GM12878 (cell line): ENCODE measurements around the gene WASF2. TPM values are rescaled to one million over a fixed set of nuclear protein-coding genes. Genes with fewer than 3 reads are reported as not detected.

Experiments used
- ATAC-seq: fragments of 200-7000 bp; cut with Tn5 transposase; 3 replicates; pipeline ENCODE4 v1.9.1; 2020; ENCODE audit warnings: mild to moderate bottlenecking, moderate library complexity
- BruUV-seq: library from RNA; stranded (reverse); fragments of 400-500 nt; replicated peaks from 2 replicates; lab custom pipeline; 2021; lab: Mats Ljungman, UMichigan
- CTCF ChIA-PET: fragments of 300-600 bp; sonication (Branson Sonifier 250); formaldehyde crosslinking; extraction: SDS; loops from one replicate; lab custom pipeline; 2021; ENCODE audit warnings: inconsistent platforms; lab: Yijun Ruan, JAX
- POLR2A ChIA-PET: fragments of 350-600 bp; formaldehyde crosslinking; extraction: SDS; loops from one replicate; lab custom pipeline; 2021; ENCODE audit warnings: inconsistent platforms; lab: Charles Lee
- RAD21 ChIA-PET: fragments of 300-600 bp; sonication (Branson Sonifier 250); formaldehyde crosslinking; loops from one replicate; lab custom pipeline; 2023; ENCODE audit warnings: antibody characterized with exemption; ENCODE audit not compliant: unreplicated experiment; lab: Charles Lee
- SMC1A ChIA-PET: fragments of 300-600 bp; sonication (Branson Sonifier 250); formaldehyde crosslinking; loops from one replicate; lab custom pipeline; 2023; ENCODE audit not compliant: unreplicated experiment, uncharacterized antibody; lab: Charles Lee
- DNase-seq: peaks from one replicate; pipeline ENCODE4 v3.0.0-alpha.2; 2011; ENCODE audit warnings: low read depth, low spot score
- FAIRE-seq: peaks from 3 replicates; lab custom pipeline; 2011; peaks lifted over from hg19 to GRCh38; lab: Jason Lieb, UNC
- H2AFZ ChIP-seq: 2 replicates; pipeline ENCODE4 v1.6.0; 2011; ENCODE audit warnings: low read depth, low read length, control low read depth; ENCODE audit not compliant: control insufficient read depth
- H3K27ac ChIP-seq: 2 replicates; pipeline ENCODE4 v1.5.1; 2011; ENCODE audit warnings: control low read depth; ENCODE audit not compliant: control insufficient read depth, insufficient read depth
- H3K27me3 ChIP-seq, 2 experiments: replicated peaks in 1 of 2; 2 replicates each; pipeline versions ENCODE4 v1.6.0 to v1.6.1; 2011; ENCODE audit warnings: low read length in 1 of 2; ENCODE audit not compliant: control insufficient read depth in 2 of 2, insufficient read depth in 2 of 2
- H3K36me3 ChIP-seq, 2 experiments: 2 replicates each; pipeline ENCODE4 v1.5.1; 2011; ENCODE audit warnings: low read length in 1 of 2; ENCODE audit not compliant: control insufficient read depth in 2 of 2, insufficient read depth in 2 of 2
- H3K4me1 ChIP-seq: 2 replicates; pipeline ENCODE4 v1.6.1; 2011; ENCODE audit warnings: mild to moderate bottlenecking, low read length, moderate library complexity, mixed read lengths; ENCODE audit not compliant: control insufficient read depth, insufficient read depth
- H3K4me2 ChIP-seq: 2 replicates; pipeline ENCODE4 v1.6.0; 2011; ENCODE audit warnings: control low read depth; ENCODE audit not compliant: control insufficient read depth, insufficient read depth
- H3K4me3 ChIP-seq: fragments of 200-600 bp; sonication (generic); 2 replicates; pipeline ENCODE4 v1.5.1; 2016
- H3K79me2 ChIP-seq: 2 replicates; pipeline ENCODE4 v1.6.0; 2011; ENCODE audit warnings: low read length; ENCODE audit not compliant: control insufficient read depth, insufficient read depth
- H3K9ac ChIP-seq: 2 replicates; pipeline ENCODE4 v1.8.0; 2011; ENCODE audit warnings: low read length, control low read depth, mixed read lengths; ENCODE audit not compliant: control insufficient read depth, insufficient read depth
- H3K9me3 ChIP-seq: replicated peaks from 3 replicates; pipeline ENCODE4 v1.5.1; 2011; ENCODE audit warnings: mild to moderate bottlenecking, low read length; ENCODE audit not compliant: control insufficient read depth, insufficient read depth
- H4K20me1 ChIP-seq: 2 replicates; pipeline ENCODE4 v1.6.0; 2011; ENCODE audit not compliant: control insufficient read depth, insufficient read depth
- CBFB ChIP-seq: IDR thresholded peaks from 2 replicates; pipeline ENCODE4 v1.6.1; 2016; ENCODE audit warnings: antibody characterized with exemption, low read depth
- CREM ChIP-seq: IDR thresholded peaks from 2 replicates; pipeline ENCODE4 v1.6.1; 2014; ENCODE audit warnings: antibody characterized with exemption, low read depth
- FOXK2 ChIP-seq: fragments of 450-650 bp; IDR thresholded peaks from 2 replicates; pipeline ENCODE4 v1.6.1; 2017; ENCODE audit warnings: mild to moderate bottlenecking, moderate library complexity
- IRF4 ChIP-seq: IDR thresholded peaks from 2 replicates; pipeline ENCODE4 v1.6.1; 2011; ENCODE audit warnings: low read depth, low read length
- MEF2B ChIP-seq: fragments of 450-650 bp; IDR thresholded peaks from 2 replicates; pipeline ENCODE4 v1.6.1; 2018; ENCODE audit warnings: mild to moderate bottlenecking, moderate library complexity; ENCODE audit not compliant: partially characterized antibody, poor library complexity, severe bottlenecking
- MTA3 ChIP-seq: IDR thresholded peaks from 2 replicates; pipeline ENCODE4 v1.6.1; 2012; ENCODE audit warnings: low read length, inconsistent platforms, borderline replicate concordance
- NFXL1 ChIP-seq: fragments of 450-650 bp; IDR thresholded peaks from 2 replicates; pipeline ENCODE4 v1.6.1; 2017; ENCODE audit warnings: antibody characterized with exemption, mild to moderate bottlenecking, borderline replicate concordance
- POLR2A ChIP-seq: IDR thresholded peaks from 2 replicates; pipeline ENCODE4 v1.6.1; 2011; ENCODE audit warnings: low read depth, mild to moderate bottlenecking, low read length
- POLR2AphosphoS5 ChIP-seq: IDR thresholded peaks from 2 replicates; pipeline ENCODE4 v1.6.1; 2011; ENCODE audit warnings: mild to moderate bottlenecking, low read length, inconsistent platforms
- RAD21 ChIP-seq: IDR thresholded peaks from 2 replicates; pipeline ENCODE4 v1.6.1; 2011; ENCODE audit warnings: mild to moderate bottlenecking, low read depth, low read length, moderate library complexity; ENCODE audit not compliant: insufficient read depth
- RB1 ChIP-seq: fragments of 450-650 bp; formaldehyde crosslinking; IDR thresholded peaks from 2 replicates; pipeline ENCODE4 v1.6.1; 2017; ENCODE audit warnings: mild to moderate bottlenecking, borderline replicate concordance
- RUNX3 ChIP-seq: IDR thresholded peaks from 2 replicates; pipeline ENCODE4 v1.6.1; 2012; ENCODE audit warnings: low read length, inconsistent platforms
- SMAD5 ChIP-seq: IDR thresholded peaks from 2 replicates; pipeline ENCODE4 v1.6.1; 2016; ENCODE audit warnings: antibody characterized with exemption, low read depth
- STAT3 ChIP-seq: IDR thresholded peaks from 2 replicates; pipeline ENCODE4 v1.6.1; 2011; ENCODE audit warnings: low read depth, low read length, improper control_type of control experiment
- TARDBP ChIP-seq: IDR thresholded peaks from 2 replicates; pipeline ENCODE4 v1.6.1; 2016; ENCODE audit warnings: borderline replicate concordance
- ZBED1 ChIP-seq: IDR thresholded peaks from 2 replicates; pipeline ENCODE4 v1.6.1; 2016; ENCODE audit warnings: borderline replicate concordance
- ZBTB11 ChIP-seq: fragments of 450-650 bp; formaldehyde crosslinking; IDR thresholded peaks from 2 replicates; pipeline ENCODE4 v1.5.0; 2022; ENCODE audit warnings: mild to moderate bottlenecking, missing genetic modification characterization
- WGBS: methylation state at CpG from one replicate; pipeline ENCODE4 v1.1.6; 2016; ENCODE audit warnings: low lambda C conversion rate; ENCODE audit not compliant: insufficient replicate concordance, insufficient coverage; ENCODE audit errors: missing lambda C conversion rate; 5-methylcytosine and 5-hydroxymethylcytosine counted together
- in situ Hi-C: fragments of 300-500 bp; cut with MboI; formaldehyde crosslinking; loops from 9 replicates; pipeline ENCODE4 v1.14.3; 2018; ENCODE audit warnings: mixed read lengths
- intact Hi-C: fragments of 100-400 bp; cut with micrococcal nuclease; formaldehyde crosslinking; loops from one replicate; pipeline ENCODE4 v1.14.2; 2022; ENCODE audit not compliant: unreplicated experiment
- polyA plus RNA-seq, 11 experiments: library from polyadenylated mRNA; depleted of rRNA in 4 of 11; unstranded in 6 of 11; stranded (reverse) in 5 of 11; fragments of >200 nt; fragmentation: Nextera tagmentation in 4 of 11; fragmentation: Illumina TruSeq in 1 of 11; extraction: Ambion mirVana in 4 of 11; extraction: Trizol in 1 of 11; gene quantifications; 1 replicate in 1 of 11; 2 replicates in 10 of 11; pipeline versions ENCODE4 v1.2.1 to v1.2.3, GENCODE V29; 2011 to 2016; ENCODE audit warnings: inconsistent platforms in 2 of 11, missing spikeins in 2 of 11, low read depth in 1 of 11
- total RNA-seq, 4 experiments: library from RNA; depleted of rRNA in 3 of 4; stranded (reverse); fragments of >200 nt in 3 of 4; fragmentation: Illumina TruSeq in 1 of 4; extraction: Trizol in 1 of 4; gene quantifications; 2 replicates each; pipeline versions ENCODE4 v1.2.1 to v1.2.3, GENCODE V29; 2013 to 2021
- TF ChIP-seq, protein P1 (sequence below): fragments of 150-350 bp; IDR thresholded peaks from 2 replicates; pipeline ENCODE4 v1.6.1; 2016; ENCODE audit warnings: low read depth, low read length

The WASF2 gene
- total and polyA plus RNA-seq, 10 of the 15 experiments (the other 5 are each of a cell fraction or from before 2014, with no cell fraction given): 7.0 to 111 (median 37.1) TPM

GRCh38 chr1:27399251-27400025 lies 90.5 kb downstream of the WASF2 start:
- no TSS peak for BruUV-seq
- H3K4me3 ChIP-seq: no peak overlapping the region
- no peak for ATAC-seq
- ChIA-PET CTCF (interaction anchor here (1.2 to 13.5 kb wide), 6 partner anchors 12 to 207 kb away, joined by 3 to 265 read pairs (median 14); partner anchors contain the start of gene AHDC1), SMC1A (interaction anchor here (1.1 to 5.6 kb wide), 2 partner anchors 157 to 206 kb away, joined by 3 to 26 read pairs; partner anchors contain the start of gene AHDC1), POLR2A (interaction anchor here (0.5 kb wide), 1 partner anchor 58 kb away, joined by 6 read pairs; no protein-coding TSS in a partner anchor), RAD21 (interaction anchor here (1.3 kb wide), 1 partner anchor 209 kb away, joined by 4 read pairs; no protein-coding TSS in a partner anchor)
- H3K9me3 ChIP-seq: no peaks in the 10 kb centered on the region
- DNase-seq: no peak
- in situ Hi-C loops: loop anchor here (5.0 kb wide), 1 partner anchor 263 kb away; no protein-coding TSS in a partner anchor
- H2AFZ ChIP-seq: no peak overlapping the region
- no peaks in the 10 kb centered on the region for H4K20me1 ChIP-seq
- H3K36me3 ChIP-seq: no peaks in the 10 kb centered on the region
- no peaks in the 10 kb centered on the region for H3K27me3 ChIP-seq
- no peak overlapping the region for H3K9ac ChIP-seq
- H3K4me1 ChIP-seq: peaks cover 16% of the 10 kb centered on the region
- WGBS: 89% methylated on average over 19 of the region's 19 CpGs
- H3K79me2 ChIP-seq: no peaks in the 10 kb centered on the region
- no peak overlapping the region for H3K27ac ChIP-seq
- no peak overlapping the region for H3K4me2 ChIP-seq
- intact Hi-C loops: no loop called here
- no peak for FAIRE-seq
- TF ChIP-seq RUNX3: no peak
- no peak for TF ChIP-seq FOXK2
- no peak for TF ChIP-seq MEF2B
- no peak for TF ChIP-seq RB1
- no peak for TF ChIP-seq ZBTB11 (CRISPR knock-in tag)
- no peak for TF ChIP-seq RAD21
- no peak; the same call in 1 of the 2 replicates for TF ChIP-seq POLR2AphosphoS5
- TF ChIP-seq STAT3: no peak
- TF ChIP-seq SMAD5: no peak
- no peak for TF ChIP-seq IRF4
- TF ChIP-seq NFXL1: no peak
- TF ChIP-seq CREM: no peak
- no peak for TF ChIP-seq ZBED1
- TF ChIP-seq, protein P1, sequence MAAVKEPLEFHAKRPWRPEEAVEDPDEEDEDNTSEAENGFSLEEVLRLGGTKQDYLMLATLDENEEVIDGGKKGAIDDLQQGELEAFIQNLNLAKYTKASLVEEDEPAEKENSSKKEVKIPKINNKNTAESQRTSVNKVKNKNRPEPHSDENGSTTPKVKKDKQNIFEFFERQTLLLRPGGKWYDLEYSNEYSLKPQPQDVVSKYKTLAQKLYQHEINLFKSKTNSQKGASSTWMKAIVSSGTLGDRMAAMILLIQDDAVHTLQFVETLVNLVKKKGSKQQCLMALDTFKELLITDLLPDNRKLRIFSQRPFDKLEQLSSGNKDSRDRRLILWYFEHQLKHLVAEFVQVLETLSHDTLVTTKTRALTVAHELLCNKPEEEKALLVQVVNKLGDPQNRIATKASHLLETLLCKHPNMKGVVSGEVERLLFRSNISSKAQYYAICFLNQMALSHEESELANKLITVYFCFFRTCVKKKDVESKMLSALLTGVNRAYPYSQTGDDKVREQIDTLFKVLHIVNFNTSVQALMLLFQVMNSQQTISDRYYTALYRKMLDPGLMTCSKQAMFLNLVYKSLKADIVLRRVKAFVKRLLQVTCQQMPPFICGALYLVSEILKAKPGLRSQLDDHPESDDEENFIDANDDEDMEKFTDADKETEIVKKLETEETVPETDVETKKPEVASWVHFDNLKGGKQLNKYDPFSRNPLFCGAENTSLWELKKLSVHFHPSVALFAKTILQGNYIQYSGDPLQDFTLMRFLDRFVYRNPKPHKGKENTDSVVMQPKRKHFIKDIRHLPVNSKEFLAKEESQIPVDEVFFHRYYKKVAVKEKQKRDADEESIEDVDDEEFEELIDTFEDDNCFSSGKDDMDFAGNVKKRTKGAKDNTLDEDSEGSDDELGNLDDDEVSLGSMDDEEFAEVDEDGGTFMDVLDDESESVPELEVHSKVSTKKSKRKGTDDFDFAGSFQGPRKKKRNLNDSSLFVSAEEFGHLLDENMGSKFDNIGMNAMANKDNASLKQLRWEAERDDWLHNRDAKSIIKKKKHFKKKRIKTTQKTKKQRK: no peak
- 0 out of 2 replicates have a peak, but pooled peaks have one; percentile 21 for TF ChIP-seq MTA3
- TF ChIP-seq POLR2A: peak; percentile 15
- no peak for TF ChIP-seq TARDBP
- no peak for TF ChIP-seq CBFB
